HG02884 (cell line): ENCODE data around the gene MYO5A.
"Not testable (repeated sequence)": the region's sequence is repeated elsewhere in the genome, so short reads cannot be mapped to it uniquely, and the experiment has no call there.

Experiments
- ATAC-seq: cut with Tn5 transposase; IDR thresholded peaks from one replicate; pipeline ENCODE4 v1.9.1; 2021; ENCODE audit warnings: mild to moderate bottlenecking, moderate library complexity; ENCODE audit not compliant: unreplicated experiment

The MYO5A gene

GRCh38 chr15:52528564-52529340 is at the start of gene MYO5A:
MYO5A (minus strand) TSS chr15:52528880; CDS start chr15:52528806, 74 bp downstream.
- peak; percentile 76 for ATAC-seq

DNA sequence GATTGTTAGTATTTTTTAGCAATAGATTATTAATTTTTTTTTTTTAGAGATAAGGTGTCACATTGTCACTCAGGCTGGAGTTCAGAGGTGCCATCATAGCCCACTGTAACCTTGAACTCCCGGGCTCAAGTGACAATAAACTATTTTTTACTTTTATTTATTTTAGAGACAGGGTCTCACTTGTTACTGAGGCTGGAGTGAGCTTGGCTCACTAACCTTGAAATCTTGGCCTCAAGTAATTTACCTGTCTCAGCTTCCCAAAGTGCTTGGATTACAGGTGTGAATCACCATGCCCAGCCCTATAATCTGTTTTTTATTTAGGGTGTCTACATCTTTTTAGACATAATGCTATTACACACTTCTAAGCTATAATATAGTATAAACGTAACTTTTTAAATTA is 48.0 kb upstream of the MYO5A start:
- ATAC-seq: no peak

DNA sequence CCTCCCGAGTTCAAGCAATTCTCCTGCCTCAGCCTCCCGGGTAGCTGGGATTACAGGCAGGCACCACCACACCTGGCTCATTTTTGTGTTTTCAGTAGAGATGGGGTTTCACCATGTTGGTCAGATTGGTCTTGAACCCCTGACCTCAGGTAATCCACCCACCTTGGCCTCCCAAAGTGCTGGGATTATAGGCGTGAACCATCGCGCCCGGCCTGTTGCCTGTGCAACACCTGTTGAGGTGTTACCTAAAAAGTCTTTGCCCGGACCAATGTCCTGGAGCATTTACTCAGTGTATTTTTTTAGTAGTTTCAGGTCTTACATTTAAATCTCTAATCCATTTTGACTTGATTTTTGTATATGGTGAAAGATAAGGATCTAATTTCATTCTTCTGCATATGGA is 46.9 kb upstream of the MYO5A start:
- not testable (repeated sequence) for ATAC-seq

DNA sequence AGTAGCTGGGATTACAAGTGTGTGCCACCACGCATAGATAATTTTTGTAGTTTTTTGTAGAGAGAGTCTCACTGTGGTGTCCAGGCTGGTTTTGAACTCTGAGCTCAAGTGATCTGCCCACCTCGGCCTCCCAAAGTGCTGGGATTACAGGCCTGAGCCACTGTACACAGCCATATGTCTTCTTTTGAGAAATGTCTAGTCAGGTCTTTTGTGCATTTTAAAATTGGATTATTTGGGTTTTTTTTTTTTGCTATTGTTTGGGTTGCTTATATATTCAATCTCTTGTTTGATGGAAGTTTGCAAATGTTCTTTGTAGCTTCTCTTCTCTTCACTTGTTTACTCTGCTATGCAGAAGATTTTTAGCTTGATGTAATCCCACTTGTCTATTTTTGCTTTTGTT is 46.4 kb upstream of the MYO5A start:
- no peak for ATAC-seq

GRCh38 chr15:52574623-52575022 is 45.9 kb upstream of the MYO5A start:
- not testable (repeated sequence) for ATAC-seq

- ATAC-seq: peak; percentile 63
Observed at GRCh38 chr15:52568601-52569585, 40.2 kb upstream of the MYO5A start, which contains the start of gene ARPP19. ARPP19 (minus strand) TSS chr15:52569030; CDS start chr15:52568892, 138 bp downstream.

DNA sequence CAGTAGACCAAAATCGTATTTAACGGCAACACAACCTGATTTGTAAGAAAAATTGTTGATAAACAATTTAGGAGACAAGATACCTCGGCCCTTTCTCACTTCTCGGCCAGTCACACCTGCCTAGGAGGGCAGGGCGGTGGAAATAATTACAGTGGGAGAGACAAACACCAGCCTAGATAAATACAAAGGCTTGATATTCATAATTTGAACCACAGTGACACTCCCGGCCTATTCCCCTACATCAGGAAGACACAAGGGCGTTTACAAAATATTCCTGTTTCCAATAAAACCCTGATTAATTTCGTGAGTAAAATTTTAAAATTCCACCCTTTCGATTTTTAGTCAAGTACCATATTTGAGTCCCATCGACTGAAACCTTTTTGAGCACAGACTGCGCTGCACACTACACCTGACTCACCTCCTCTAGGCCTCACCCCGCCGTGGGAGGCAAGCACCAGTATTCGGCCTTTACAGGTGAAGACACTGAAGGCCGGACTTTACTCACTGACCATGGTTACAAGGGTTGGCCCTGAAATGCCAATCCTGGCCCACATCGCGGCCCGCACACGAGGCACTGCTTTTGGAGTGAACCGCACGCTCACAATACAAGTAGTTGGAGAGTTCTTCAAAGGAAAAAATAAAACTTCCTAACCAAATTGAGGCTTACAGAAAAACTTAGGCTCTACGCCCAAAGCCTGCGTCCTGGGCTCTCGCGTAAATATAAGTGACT is 39.4 kb upstream of the MYO5A start:
- ATAC-seq: no peak

- no peak for ATAC-seq
Observed at GRCh38 chr15:52566889-52567288, 38.2 kb upstream of the MYO5A start.

GRCh38 chr15:52565417-52566358 is 37.0 kb upstream of the MYO5A start:
- ATAC-seq: peak; percentile 41

DNA sequence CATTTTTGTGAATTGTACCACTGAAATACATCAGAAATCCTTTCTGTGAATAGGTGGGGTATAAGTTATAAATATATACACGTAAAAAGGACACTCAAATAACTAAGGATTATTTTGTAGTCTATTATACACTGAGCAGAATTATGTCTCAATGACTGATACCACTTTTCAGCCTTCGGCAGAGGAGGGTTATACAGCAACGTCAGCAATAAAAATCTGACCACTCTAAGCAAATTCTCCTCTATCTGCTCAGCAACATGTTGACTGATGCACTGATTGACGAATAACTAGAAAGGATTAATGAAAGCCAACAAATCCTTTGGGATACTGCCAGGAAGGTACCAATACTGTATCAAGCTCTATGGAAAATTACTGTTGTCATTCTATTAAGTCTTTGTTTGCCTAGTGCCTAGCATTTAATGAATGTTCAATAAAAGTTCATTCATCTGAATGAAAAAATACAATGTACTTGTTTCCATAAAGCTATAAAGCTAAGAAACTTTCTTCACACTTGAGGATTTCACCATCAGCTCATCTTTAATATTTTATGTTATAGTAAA is 34.9 kb upstream of the MYO5A start:
- ATAC-seq: no peak

DNA sequence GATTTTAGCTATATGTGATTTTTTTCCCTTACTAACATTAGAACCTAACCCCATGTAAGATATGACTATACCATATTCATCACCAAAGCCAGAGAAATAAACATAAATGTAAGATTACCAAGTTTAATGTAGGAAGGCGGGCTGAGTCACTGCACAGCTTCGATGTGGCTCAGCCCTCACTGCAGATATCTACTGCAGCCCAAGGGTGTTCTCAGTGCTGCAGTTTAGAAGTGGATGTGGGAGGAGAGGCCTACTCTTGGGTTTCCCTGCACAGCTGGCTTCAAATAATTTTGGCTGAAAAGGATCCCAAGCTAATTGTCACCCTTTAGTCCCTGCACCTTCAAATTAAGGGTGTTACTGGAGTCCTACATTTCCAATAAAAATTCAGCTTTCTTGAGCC is 30.9 kb upstream of the MYO5A start:
- ATAC-seq: no peak

- no peak for ATAC-seq
Observed at GRCh38 chr15:52559022-52559421, 30.3 kb upstream of the MYO5A start.

DNA sequence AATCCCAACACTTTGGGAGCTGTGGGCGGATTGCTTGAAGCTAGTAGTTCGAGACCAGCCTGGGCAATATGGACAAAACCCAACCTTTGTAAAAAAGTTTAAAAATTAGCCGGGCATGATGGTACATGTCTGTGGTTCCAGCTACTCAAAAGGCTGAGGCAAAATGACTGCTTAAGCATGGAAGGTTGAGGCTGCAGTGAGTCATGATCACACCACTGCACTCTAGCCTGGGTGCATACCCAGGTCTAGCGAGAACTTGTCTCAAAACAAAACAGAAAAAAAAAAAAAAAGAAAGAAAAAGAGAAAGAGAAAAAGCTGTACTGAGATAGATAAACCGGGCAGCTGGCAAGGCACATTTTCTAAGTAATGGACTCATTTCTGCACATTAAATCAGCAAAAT is 29.5 kb upstream of the MYO5A start:
- ATAC-seq: peak; percentile 77

DNA sequence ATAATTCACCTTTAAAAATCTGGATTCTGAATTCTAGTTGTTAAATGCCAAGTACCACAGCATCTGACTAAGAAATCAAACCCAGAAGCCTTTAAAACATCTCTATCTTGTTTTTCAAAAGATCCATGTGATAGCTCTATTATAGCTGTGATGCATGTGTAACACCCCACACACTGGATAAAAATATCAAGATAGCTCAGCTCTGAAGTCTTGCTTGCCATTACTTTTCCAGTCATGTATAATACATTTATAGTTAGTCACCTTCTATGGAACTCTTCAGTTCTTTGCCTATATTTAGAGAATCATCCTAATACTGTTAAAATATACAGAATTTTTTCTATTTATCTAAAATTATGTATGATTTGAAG is 28.6 kb upstream of the MYO5A start:
- no peak for ATAC-seq

DNA sequence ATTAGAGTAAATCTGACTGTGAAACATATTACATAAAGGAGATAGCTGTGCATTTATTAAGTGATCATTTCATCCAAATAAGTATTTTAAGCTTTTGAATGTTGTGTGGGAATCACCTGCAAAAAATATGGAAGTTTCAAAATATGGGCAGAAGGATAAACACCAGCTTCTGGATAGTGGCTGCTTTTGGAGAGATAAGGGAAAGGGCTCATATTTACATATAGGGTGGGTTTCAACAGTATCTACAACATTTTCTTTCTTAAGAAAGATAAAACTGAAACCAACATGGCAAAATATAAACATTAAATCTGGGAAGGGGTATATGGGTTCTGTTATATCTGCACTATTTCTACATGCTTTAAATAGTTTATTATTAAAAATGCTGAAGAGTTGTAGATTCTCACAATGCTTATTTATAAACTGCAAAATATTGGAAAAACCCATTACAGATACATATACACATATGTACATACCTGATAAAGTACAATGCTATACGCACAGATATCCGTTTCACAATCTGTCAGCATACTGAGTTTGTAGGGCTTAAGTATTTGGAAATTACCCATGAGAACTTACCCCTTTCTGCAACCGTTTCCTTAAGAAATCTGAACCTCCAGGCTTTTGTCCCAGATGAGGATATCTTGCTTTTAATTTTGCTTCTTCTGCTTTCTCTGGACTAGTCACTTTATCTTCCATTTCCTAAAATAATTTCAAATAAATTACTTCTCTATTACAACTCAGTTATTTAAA is 28.0 kb upstream of the MYO5A start:
- no peak for ATAC-seq

DNA sequence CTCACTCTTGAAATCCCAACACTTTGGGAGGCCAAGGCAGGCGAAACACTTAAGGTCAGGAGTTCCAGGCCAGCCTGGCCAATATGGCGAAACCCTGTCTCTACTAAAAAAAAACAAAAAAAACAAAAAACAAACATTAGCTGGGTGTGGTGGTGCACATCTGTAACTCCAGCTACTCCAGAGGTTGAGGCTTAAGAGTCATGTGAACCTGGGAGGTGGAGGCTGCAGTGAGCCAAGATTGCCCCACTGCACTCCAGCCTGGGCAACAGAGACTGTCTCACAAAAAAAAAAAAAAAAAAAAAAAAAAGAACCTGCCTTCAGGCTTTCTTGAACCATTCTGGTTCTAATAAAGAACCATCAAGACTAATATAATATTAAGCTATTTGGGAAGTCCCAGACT is 23.6 kb upstream of the MYO5A start:
- no peak for ATAC-seq

GRCh38 chr15:52551762-52552161 is 23.1 kb upstream of the MYO5A start:
- no peak for ATAC-seq

GRCh38 chr15:52551186-52551585 is 22.5 kb upstream of the MYO5A start:
- not testable (repeated sequence) for ATAC-seq
